ENCODE measurements around the gene MON2.

- TF ChIP-seq POLR2A (IDR thresholded peaks at IDR 0.05) (no peak), CTCF (IDR thresholded peaks at IDR 0.05) (no peak)
Measured at GRCh38 chr12:62429457-62429856, 37.2 kb upstream of the MON2 start.

Measured in lower leg skin (tissue), 3 donors.